HepG2 (cell line): ENCODE measurements around the gene STX4. TPM values are rescaled to one million over a fixed set of nuclear protein-coding genes. Genes with fewer than 3 reads are reported as not detected.

Experiments
- AHR ChIP-seq: IDR thresholded peaks from 2 replicates; pipeline ENCODE4 v1.6.1; 2018; ENCODE audit warnings: missing genetic modification reagents, missing compliant biosample characterization
- EED ChIP-seq: sonication (generic); formaldehyde crosslinking; IDR thresholded peaks from 2 replicates; pipeline ENCODE4 v1.5.0; 2020; ENCODE audit warnings: mild to moderate bottlenecking, missing genetic modification reagents
- GATAD2A ChIP-seq: IDR thresholded peaks from 2 replicates; pipeline ENCODE4 v1.6.1; 2016
- KIAA2018 ChIP-seq: sonication (generic); formaldehyde crosslinking; IDR thresholded peaks from 2 replicates; pipeline ENCODE4 v1.5.0; 2020; ENCODE audit warnings: mild to moderate bottlenecking, missing genetic modification reagents, borderline replicate concordance
- PBX2 ChIP-seq: IDR thresholded peaks from 2 replicates; pipeline ENCODE4 v1.6.1; 2016; ENCODE audit warnings: control low read depth
- RELA ChIP-seq: sonication (generic); formaldehyde crosslinking; IDR thresholded peaks from 2 replicates; pipeline ENCODE4 v1.4.0; 2020; ENCODE audit warnings: missing genetic modification reagents
- SAFB2 ChIP-seq: sonication (generic); formaldehyde crosslinking; IDR thresholded peaks from 2 replicates; pipeline ENCODE4 v1.5.1; 2020; ENCODE audit warnings: missing genetic modification reagents, low read depth, mild to moderate bottlenecking, borderline replicate concordance
- SMARCC2 ChIP-seq: fragments of 450-650 bp; IDR thresholded peaks from 2 replicates; pipeline ENCODE4 v1.6.1; 2017; ENCODE audit warnings: antibody characterized with exemption, mild to moderate bottlenecking
- SMYD3 ChIP-seq: sonication (generic); formaldehyde crosslinking; IDR thresholded peaks from 2 replicates; pipeline ENCODE4 v1.8.1; 2023; ENCODE audit warnings: mild to moderate bottlenecking, missing genetic modification reagents
- STAG1 ChIP-seq: sonication (generic); formaldehyde crosslinking; IDR thresholded peaks from 2 replicates; pipeline ENCODE4 v1.4.0; 2020; ENCODE audit warnings: missing genetic modification reagents
- THAP8 ChIP-seq: sonication (generic); formaldehyde crosslinking; IDR thresholded peaks from 2 replicates; pipeline ENCODE4 v1.5.1; 2020; ENCODE audit warnings: missing genetic modification reagents, mild to moderate bottlenecking, borderline replicate concordance
- ZC3H13 ChIP-seq: sonication (generic); formaldehyde crosslinking; IDR thresholded peaks from 2 replicates; pipeline ENCODE4 v1.8.1; 2023; ENCODE audit warnings: mild to moderate bottlenecking, missing genetic modification reagents, moderate library complexity
- ZNF224 ChIP-seq: sonication (generic); formaldehyde crosslinking; IDR thresholded peaks from 2 replicates; pipeline ENCODE4 v1.5.0; 2020; ENCODE audit warnings: mild to moderate bottlenecking, missing genetic modification reagents
- ZNF251 ChIP-seq: sonication (generic); formaldehyde crosslinking; IDR thresholded peaks from 2 replicates; pipeline ENCODE4 v1.9.0; 2021; ENCODE audit warnings: mild to moderate bottlenecking, missing genetic modification reagents
- ZNF260 ChIP-seq: sonication (generic); formaldehyde crosslinking; IDR thresholded peaks from 2 replicates; pipeline ENCODE4 v1.4.0; 2020; ENCODE audit warnings: missing genetic modification reagents, low read depth, mild to moderate bottlenecking, borderline replicate concordance
- ZNF460 ChIP-seq: sonication (generic); formaldehyde crosslinking; IDR thresholded peaks from 2 replicates; pipeline ENCODE4 v1.5.1; 2020; ENCODE audit warnings: missing genetic modification reagents, mild to moderate bottlenecking, borderline replicate concordance
- ZNF552 ChIP-seq: sonication (generic); formaldehyde crosslinking; IDR thresholded peaks from 2 replicates; pipeline ENCODE4 v1.9.0; 2022; ENCODE audit warnings: missing genetic modification reagents, mild to moderate bottlenecking, borderline replicate concordance
- ZNF589 ChIP-seq: sonication (generic); formaldehyde crosslinking; conservative IDR thresholded peaks from 2 replicates; pipeline ENCODE4 v1.8.0; 2022; ENCODE audit warnings: mild to moderate bottlenecking, moderate library complexity, missing genetic modification reagents
- ZNF7 ChIP-seq: IDR thresholded peaks from 2 replicates; pipeline ENCODE4 v1.6.1; 2016; ENCODE audit warnings: missing biosample characterization, missing genetic modification reagents
- polyA plus RNA-seq, 8 experiments: library from polyadenylated mRNA; depleted of rRNA in 3 of 8; stranded (reverse) in 7 of 8; unstranded in 1 of 8; fragments of >200 nt; fragmentation: Illumina TruSeq in 4 of 8; extraction: Trizol in 4 of 8; gene quantifications; 2 replicates each; pipeline versions ENCODE4 v1.2.1 to v1.2.3, GENCODE V29; 2011 to 2016; ENCODE audit warnings: low read depth in 4 of 8, missing spikeins in 1 of 8, mixed read lengths in 1 of 8; ENCODE audit not compliant: insufficient read depth in 1 of 8
- total RNA-seq, 5 experiments: library from RNA; depleted of rRNA; stranded (reverse); fragments of >200 nt; fragmentation: Illumina TruSeq; extraction: Trizol; gene quantifications; 2 replicates each; pipeline ENCODE4 v1.2.3, GENCODE V29; 2016; ENCODE audit warnings: low read depth in 1 of 5

Gene STX4
- total and polyA plus RNA-seq, 2 of the 13 experiments (the other 11 are each of a cell fraction or from before 2014, with no cell fraction given) = 29.2 to 34.6 TPM

DNA sequence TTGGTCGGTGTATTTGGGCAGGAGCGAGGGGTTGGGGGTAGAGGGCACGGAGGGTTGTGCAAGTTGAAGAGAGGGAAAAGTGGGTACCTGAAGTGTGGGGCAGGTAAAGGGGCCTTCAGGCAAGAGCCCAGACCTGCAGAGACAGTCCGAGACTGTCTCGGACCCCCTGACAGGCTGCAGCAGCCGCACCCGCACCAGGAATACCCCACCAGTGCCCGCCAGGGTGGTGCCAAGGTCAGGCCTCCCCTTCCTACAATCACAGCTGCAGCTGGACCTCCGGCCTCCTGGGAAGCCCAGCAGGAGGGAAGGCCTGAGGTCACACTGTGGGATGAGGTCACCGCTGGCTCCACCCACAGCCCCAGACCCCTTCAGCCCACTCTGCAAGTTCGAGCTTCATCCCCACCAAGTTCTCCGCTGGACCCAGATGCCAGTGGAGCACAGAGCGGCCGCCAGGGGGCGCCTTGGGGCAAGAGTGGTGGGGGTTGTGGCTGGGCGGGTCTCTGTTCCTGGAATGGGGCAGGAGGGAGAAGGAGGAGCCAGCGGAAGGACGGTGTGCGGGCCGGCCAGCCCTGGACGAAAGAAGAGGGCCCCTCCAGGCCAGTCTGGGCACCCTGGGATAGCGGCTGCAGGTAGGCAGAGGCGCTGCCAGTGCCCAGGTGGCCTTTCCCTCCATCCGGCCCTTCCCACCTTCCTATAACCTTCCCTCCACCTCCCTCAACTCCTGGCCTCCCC, 48.5 kb upstream of the STX4 start, which contains the start of gene HSD3B7 (continued):
- TF ChIP-seq ZNF7 (CRISPR knock-in tag) = no peak; the same call in 1 of the 2 replicates
- TF ChIP-seq SMARCC2 = no peak
- no peak for TF ChIP-seq ZNF460 (CRISPR knock-in tag)
- peak; percentile 21; the same call in 1 of the 2 replicates for TF ChIP-seq RELA (CRISPR knock-in tag)
- TF ChIP-seq KIAA2018 = no peak
- TF ChIP-seq STAG1 (CRISPR knock-in tag) = peak; percentile 93
- no peak for TF ChIP-seq ZNF589 (CRISPR knock-in tag)
- TF ChIP-seq ZC3H13 (CRISPR knock-in tag) = peak; percentile 9; the same call in 1 of the 2 replicates
- TF ChIP-seq ZNF552 (CRISPR knock-in tag) = peak; percentile 24; the same call in 1 of the 2 replicates
- no peak; the same call in 1 of the 2 replicates for TF ChIP-seq THAP8
- TF ChIP-seq AHR = no peak; the same call in 1 of the 2 replicates
- TF ChIP-seq SAFB2 = peak; percentile 68
- no peak for TF ChIP-seq PBX2 (CRISPR knock-in tag)
- no peak for TF ChIP-seq GATAD2A (CRISPR knock-in tag)
- no peak for TF ChIP-seq ZNF224 (CRISPR knock-in tag)
- TF ChIP-seq ZNF251 = no peak
- TF ChIP-seq SMYD3 (CRISPR knock-in tag) = no peak
- no peak; the same call in 1 of the 2 replicates for TF ChIP-seq ZNF260
- TF ChIP-seq EED = peak; percentile 84
